ENCODE data around the gene TMC3. TPM values are rescaled to one million over a fixed set of nuclear protein-coding genes. Genes with fewer than 3 reads are reported as not detected.

The TMC3 gene
- total RNA-seq, 1 experiment from 2014 or later: 0.06 TPM

GRCh38 chr15:81297147-81297572, 76.9 kb downstream of the TMC3 start:
- no peak for DNase-seq
- H3K27ac ChIP-seq: no peak overlapping the region

GRCh38 chr15:81296673-81297072, 77.3 kb downstream of the TMC3 start:
- Histone ChIP-seq H3K4me1 (peaks cover 3% of the 10 kb centered on the region; the same call in 1 of the 2 replicates), H3K9me3 (replicated peaks) (no peaks in the 10 kb centered on the region), H3K4me3 (no peak overlapping the region), H3K36me3 (no peaks in the 10 kb centered on the region), H3K27me3 (peaks cover 5% of the 10 kb centered on the region; the same call in 1 of the 2 replicates), H3K27ac (no peak overlapping the region)
- DNase-seq: no peak

More at GRCh38 chr15:81297147-81297572, 76.9 kb downstream of the TMC3 start:
- Histone ChIP-seq H3K27me3 (peaks cover 5% of the 10 kb centered on the region; the same call in 1 of the 2 replicates), H3K4me3 (no peak overlapping the region), H3K36me3 (no peaks in the 10 kb centered on the region), H3K9me3 (replicated peaks) (no peaks in the 10 kb centered on the region), H3K4me1 (peaks cover 3% of the 10 kb centered on the region; the same call in 1 of the 2 replicates)

- H3K36me3 ChIP-seq: no peaks in the 10 kb centered on the region
- no peak overlapping the region for H3K27ac ChIP-seq
- peaks cover 5% of the 10 kb centered on the region; the same call in 1 of the 2 replicates for H3K27me3 ChIP-seq
- no peaks in the 10 kb centered on the region for H3K9me3 ChIP-seq (replicated peaks)
- H3K4me3 ChIP-seq: no peak overlapping the region
- DNase-seq: no peak
- H3K4me1 ChIP-seq: peaks cover 3% of the 10 kb centered on the region; the same call in 1 of the 2 replicates
Observed at GRCh38 chr15:81296186-81296585, 77.8 kb downstream of the TMC3 start.

GRCh38 chr15:81295486-81296121, 78.4 kb downstream of the TMC3 start:
- no peaks in the 10 kb centered on the region for H3K9me3 ChIP-seq (replicated peaks)
- DNase-seq: no peak
- H3K27ac ChIP-seq: no peak overlapping the region
- no peaks in the 10 kb centered on the region for H3K36me3 ChIP-seq
- H3K4me1 ChIP-seq: peaks cover 3% of the 10 kb centered on the region; the same call in 1 of the 2 replicates
- no peak overlapping the region for H3K4me3 ChIP-seq
- H3K27me3 ChIP-seq: peaks cover 5% of the 10 kb centered on the region; the same call in 1 of the 2 replicates

DNA sequence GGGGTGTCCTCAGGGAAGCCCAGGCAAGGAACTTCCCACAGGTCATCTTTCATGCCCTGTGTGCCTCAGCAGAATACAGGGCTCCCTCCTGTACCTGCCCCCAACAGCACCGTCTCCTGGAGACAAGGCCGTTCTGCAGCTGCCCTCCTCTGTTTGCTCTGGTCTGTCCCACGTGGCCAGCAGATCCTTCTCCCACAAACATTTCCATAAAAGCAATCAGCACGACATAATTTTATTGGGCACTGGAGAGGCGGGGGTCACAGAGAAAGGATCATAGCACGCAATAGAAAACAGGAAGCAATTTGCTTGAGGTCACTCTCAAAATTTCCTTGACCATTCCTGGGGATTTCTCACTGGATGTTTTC, 79.5 kb downstream of the TMC3 start:
- Histone ChIP-seq H3K27me3 (peaks cover 5% of the 10 kb centered on the region; the same call in 1 of the 2 replicates), H3K9me3 (replicated peaks) (no peaks in the 10 kb centered on the region), H3K36me3 (no peaks in the 10 kb centered on the region), H3K4me3 (no peak overlapping the region), H3K27ac (no peak overlapping the region), H3K4me1 (peaks cover 3% of the 10 kb centered on the region; the same call in 1 of the 2 replicates)
- peak in 1 of 2 experiments; percentile 28 for DNase-seq

GRCh38 chr15:81293728-81294515, 80.1 kb downstream of the TMC3 start:
- Histone ChIP-seq H3K27me3 (peaks cover 5% of the 10 kb centered on the region; the same call in 1 of the 2 replicates), H3K4me3 (no peak overlapping the region), H3K9me3 (replicated peaks) (no peaks in the 10 kb centered on the region), H3K36me3 (no peaks in the 10 kb centered on the region), H3K27ac (no peak overlapping the region), H3K4me1 (peaks cover 3% of the 10 kb centered on the region; the same call in 1 of the 2 replicates)
- no peak for DNase-seq

- Histone ChIP-seq H3K4me1 (peaks cover 3% of the 10 kb centered on the region; the same call in 1 of the 2 replicates), H3K36me3 (no peaks in the 10 kb centered on the region), H3K9me3 (replicated peaks) (no peaks in the 10 kb centered on the region), H3K4me3 (no peak overlapping the region), H3K27me3 (peaks cover 5% of the 10 kb centered on the region; the same call in 1 of the 2 replicates), H3K27ac (no peak overlapping the region)
- no peak for DNase-seq
Observed at GRCh38 chr15:81292523-81293001, 81.5 kb downstream of the TMC3 start.

GRCh38 chr15:81291916-81292522, 82.0 kb downstream of the TMC3 start:
- no peak for DNase-seq
- H3K9me3 ChIP-seq (replicated peaks): no peaks in the 10 kb centered on the region

DNA sequence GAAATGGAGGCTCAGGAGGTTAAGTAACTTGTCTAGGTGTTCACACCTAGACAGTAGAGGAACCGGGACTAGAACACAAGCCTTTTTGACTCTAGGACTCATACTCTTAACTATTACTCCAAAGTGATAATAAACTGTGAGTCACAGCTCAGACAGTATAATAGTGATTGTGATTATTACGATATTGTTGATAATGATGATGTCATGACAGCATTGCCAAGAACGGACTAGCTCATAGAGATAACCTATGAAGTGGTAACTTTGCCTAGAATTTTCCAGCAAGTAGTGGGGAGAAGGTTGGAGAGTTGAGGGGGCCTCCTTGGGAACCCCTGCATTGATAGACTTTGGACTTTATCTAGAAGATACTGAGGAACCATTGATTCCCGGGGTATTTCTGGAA, 84.1 kb downstream of the TMC3 start:
- DNase-seq: no peak
- Histone ChIP-seq H3K27me3 (peaks cover 5% of the 10 kb centered on the region; the same call in 1 of the 2 replicates), H3K36me3 (no peaks in the 10 kb centered on the region), H3K9me3 (replicated peaks) (no peaks in the 10 kb centered on the region), H3K4me3 (no peak overlapping the region), H3K4me1 (peaks cover 3% of the 10 kb centered on the region; the same call in 1 of the 2 replicates), H3K27ac (no peak overlapping the region)

More at GRCh38 chr15:81291916-81292522, 82.0 kb downstream of the TMC3 start:
- Histone ChIP-seq H3K27ac (no peak overlapping the region), H3K27me3 (peaks cover 5% of the 10 kb centered on the region; the same call in 1 of the 2 replicates), H3K36me3 (no peaks in the 10 kb centered on the region), H3K4me1 (peaks cover 3% of the 10 kb centered on the region; the same call in 1 of the 2 replicates), H3K4me3 (no peak overlapping the region)

GRCh38 chr15:81288616-81289015, 85.4 kb downstream of the TMC3 start:
- no peak for DNase-seq
- Histone ChIP-seq H3K36me3 (no peaks in the 10 kb centered on the region), H3K9me3 (replicated peaks) (no peaks in the 10 kb centered on the region), H3K27ac (no peak overlapping the region), H3K4me3 (no peak overlapping the region), H3K4me1 (no peaks in the 10 kb centered on the region), H3K27me3 (peaks cover 5% of the 10 kb centered on the region; the same call in 1 of the 2 replicates)

GRCh38 chr15:81288040-81288439, 86.0 kb downstream of the TMC3 start:
- DNase-seq: no peak
- no peaks in the 10 kb centered on the region for H3K9me3 ChIP-seq (replicated peaks)
- peaks cover 1% of the 10 kb centered on the region; the same call in 1 of the 2 replicates for H3K27me3 ChIP-seq
- no peak overlapping the region for H3K4me3 ChIP-seq
- H3K27ac ChIP-seq: no peak overlapping the region
- no peaks in the 10 kb centered on the region for H3K4me1 ChIP-seq
- no peaks in the 10 kb centered on the region for H3K36me3 ChIP-seq

- H3K27ac ChIP-seq: no peak overlapping the region
- H3K9me3 ChIP-seq (replicated peaks): no peaks in the 10 kb centered on the region
- no peaks in the 10 kb centered on the region for H3K27me3 ChIP-seq
- H3K4me3 ChIP-seq: no peak overlapping the region
- no peaks in the 10 kb centered on the region for H3K36me3 ChIP-seq
- DNase-seq: no peak
- no peaks in the 10 kb centered on the region for H3K4me1 ChIP-seq
Observed at GRCh38 chr15:81286621-81287121, 87.3 kb downstream of the TMC3 start.

DNA sequence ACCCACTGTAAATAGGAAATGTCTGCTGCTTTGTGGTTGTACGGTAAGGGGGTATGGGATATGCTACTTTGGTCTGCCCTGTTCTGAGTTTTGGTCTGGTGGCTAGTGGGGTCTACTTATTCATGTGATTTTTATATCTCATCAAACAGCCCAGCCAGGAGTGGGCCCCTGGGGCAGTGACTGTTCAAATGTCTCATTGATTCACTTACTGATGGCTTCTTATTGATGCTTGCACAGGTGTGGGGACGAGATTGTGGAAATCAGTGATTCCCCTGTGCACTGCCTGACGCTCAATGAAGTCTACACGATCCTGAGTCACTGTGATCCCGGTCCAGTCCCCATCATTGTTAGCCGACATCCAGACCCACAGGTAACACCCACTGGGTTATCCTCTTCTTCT, 88.6 kb downstream of the TMC3 start:
- Histone ChIP-seq H3K27me3 (no peaks in the 10 kb centered on the region), H3K9me3 (replicated peaks) (no peaks in the 10 kb centered on the region), H3K4me1 (no peaks in the 10 kb centered on the region), H3K27ac (no peak overlapping the region), H3K36me3 (no peaks in the 10 kb centered on the region), H3K4me3 (no peak overlapping the region)
- DNase-seq: no peak

- H3K4me1 ChIP-seq: no peaks in the 10 kb centered on the region
- H3K27ac ChIP-seq: no peak overlapping the region
- no peak overlapping the region for H3K4me3 ChIP-seq
- H3K9me3 ChIP-seq (replicated peaks): no peaks in the 10 kb centered on the region
- H3K36me3 ChIP-seq: no peaks in the 10 kb centered on the region
- H3K27me3 ChIP-seq: no peaks in the 10 kb centered on the region
- DNase-seq: no peak
Observed at GRCh38 chr15:81284256-81285031, 89.6 kb downstream of the TMC3 start.

All from SJCRH30 (cell line).